Activated gamma-delta T cell treated with anti-CD3 and anti-CD28 coated beads, Interleukin-2, amount 50 U/mL, for 16 hours (primary cell): ENCODE results near the gene SUGP1.

Experiments used
- DNase-seq: peaks from one replicate; pipeline ENCODE4 v3.0.0-alpha.2; 2020; ENCODE audit warnings: low read depth

Gene SUGP1

GRCh38 chr19:19303411-19303810 is 16.9 kb downstream of the SUGP1 start:
- DNase-seq: no peak

DNA sequence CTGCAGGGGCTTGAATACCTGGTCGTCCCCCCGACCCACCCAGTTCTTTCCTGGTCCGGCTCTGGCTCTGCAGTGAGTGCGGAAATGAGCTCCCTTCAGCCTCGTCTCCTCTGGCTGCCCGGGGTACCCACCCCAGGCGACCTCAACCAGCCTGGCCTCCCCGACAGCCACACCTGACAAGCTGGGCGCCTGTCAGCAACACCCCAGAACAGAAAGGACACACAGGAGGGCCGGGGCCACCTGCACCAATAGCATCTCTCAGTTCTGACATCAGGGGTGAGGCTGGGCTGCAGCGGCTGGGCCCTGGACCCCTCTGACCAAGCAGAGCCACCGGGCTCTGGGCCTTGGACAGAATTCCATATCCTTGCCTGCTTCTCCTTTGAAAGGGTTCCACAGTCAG is 19.7 kb downstream of the SUGP1 start:
- DNase-seq: no peak

DNA sequence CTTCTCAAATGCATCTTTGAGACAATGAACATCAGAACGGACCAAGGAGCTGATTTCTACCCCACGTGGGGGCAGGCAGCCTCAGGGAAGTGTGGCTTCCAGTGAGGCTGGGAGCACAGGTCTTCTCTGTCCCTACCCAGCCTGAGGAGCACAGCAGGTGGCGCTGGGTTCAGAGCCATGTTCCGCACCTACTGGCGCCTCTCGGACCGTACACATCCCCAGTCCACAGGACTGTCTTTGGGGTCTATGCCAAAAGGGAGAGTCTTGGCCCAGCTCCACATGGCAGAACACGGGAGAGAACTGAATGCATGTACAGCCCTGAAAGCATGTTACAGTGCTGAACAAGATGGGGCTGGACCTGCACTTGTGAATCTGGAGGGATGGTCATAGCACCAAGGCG is 22.6 kb downstream of the SUGP1 start:
- DNase-seq: no peak

DNA sequence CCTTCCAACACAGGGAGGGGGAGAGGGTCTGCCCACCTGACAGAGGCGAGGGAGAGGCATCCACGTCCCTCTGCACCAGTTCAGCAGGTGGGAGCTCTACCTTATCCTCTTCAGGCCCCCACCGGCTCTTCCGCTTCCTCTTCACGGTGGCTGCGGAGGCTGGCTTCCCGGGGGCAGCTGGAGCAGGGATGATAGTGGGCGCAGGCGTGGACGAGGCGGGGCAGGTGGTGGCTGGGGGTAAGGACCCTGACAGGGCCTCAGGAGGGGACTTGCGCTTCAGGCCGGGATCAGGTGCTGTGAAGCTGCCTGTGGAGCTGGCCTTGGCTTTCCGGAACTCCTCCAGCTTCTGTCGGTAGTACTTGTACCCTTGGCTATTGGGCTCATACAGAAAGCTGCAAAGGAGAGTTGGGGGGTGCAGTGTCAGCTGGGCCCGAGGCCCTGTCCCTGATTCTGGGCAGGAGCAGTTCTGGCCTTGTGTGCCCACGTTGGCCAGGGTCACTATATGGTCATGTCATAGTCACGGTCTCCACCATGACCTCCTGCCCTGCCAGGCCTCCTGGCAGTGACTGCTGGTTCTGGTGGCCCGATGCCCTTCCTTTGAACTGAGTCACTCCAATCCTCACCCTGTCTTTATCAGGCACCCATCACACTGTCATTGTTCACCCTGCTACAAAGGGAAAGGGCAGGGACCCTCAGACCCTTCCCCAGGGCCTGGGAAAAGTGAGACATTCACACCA is 23.2 kb downstream of the SUGP1 start:
- no peak for DNase-seq

GRCh38 chr19:19294914-19295313 is 25.4 kb downstream of the SUGP1 start:
- no peak for DNase-seq

DNA sequence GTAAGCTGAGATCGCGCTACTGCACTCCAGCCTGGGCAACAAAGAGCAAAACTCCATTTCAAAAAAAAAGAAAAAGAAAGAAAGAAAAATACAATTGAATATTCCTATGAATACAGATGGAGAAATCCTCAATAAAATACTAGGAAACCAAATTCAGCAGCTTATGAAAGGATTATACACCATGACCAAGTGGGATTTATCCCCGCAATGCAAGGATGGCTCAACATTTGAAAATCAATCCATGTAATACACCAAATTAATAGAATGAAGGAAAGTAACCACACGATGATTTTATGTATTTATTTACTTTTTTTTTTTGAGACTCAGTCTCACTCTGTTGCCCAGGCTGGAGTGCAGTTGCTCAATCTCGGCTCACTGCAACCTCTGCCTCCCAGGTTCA is 27.7 kb downstream of the SUGP1 start:
- no peak for DNase-seq

GRCh38 chr19:19285686-19286085 is 34.6 kb downstream of the SUGP1 start:
- no peak for DNase-seq

- no peak for DNase-seq
Observed at GRCh38 chr19:19280561-19280960, 39.7 kb downstream of the SUGP1 start.

GRCh38 chr19:19279853-19280252 is 40.5 kb downstream of the SUGP1 start:
- no peak for DNase-seq

GRCh38 chr19:19279062-19279612 is 41.2 kb downstream of the SUGP1 start:
- no peak for DNase-seq

GRCh38 chr19:19278315-19278714 is 42.0 kb downstream of the SUGP1 start:
- no peak for DNase-seq

- no peak for DNase-seq
Observed at GRCh38 chr19:19276851-19277250, 43.5 kb downstream of the SUGP1 start.

GRCh38 chr19:19276386-19276785 is 43.9 kb downstream of the SUGP1 start:
- DNase-seq: no peak

- DNase-seq: no peak
Observed at GRCh38 chr19:19274716-19275565, 45.4 kb downstream of the SUGP1 start.

GRCh38 chr19:19274146-19274545 is 46.2 kb downstream of the SUGP1 start:
- no peak for DNase-seq

DNA sequence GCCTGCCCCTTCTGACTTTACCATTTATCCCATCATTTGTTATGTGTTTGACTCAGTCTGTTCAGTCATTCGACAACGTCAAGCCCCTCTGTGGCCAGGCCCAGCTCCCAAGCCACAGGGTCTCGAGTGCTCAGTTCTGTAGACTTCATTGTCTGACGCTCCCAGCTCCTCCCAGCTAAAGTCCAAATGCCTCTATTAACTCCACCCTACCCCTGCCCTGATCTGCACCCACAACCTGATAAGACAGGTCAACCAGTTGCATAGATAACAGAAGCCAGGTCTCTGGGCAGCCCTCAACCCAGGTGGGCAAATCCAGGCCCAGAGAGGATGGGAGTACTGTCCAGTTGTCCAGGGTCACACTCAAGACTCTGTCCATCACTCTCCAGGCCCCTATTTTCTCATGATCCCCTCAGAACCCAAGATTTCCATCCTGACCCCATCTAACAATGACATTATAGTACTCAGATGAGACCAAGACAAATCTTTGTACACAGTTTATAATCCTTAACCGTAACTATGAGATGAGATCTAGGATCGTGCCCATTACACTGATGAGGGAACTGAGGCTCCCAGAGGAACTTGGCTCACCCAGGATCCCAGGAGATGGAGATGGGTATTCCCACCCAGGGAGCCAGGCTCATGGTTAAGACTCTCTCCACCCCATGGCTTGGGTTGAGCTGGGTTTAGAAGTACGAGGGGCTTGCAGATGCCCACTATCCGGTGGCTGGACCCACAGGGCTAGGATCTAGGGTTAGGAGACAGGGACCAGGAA is 48.3 kb downstream of the SUGP1 start:
- no peak for DNase-seq

- no peak for DNase-seq
Observed at GRCh38 chr19:19270749-19271571, 49.3 kb downstream of the SUGP1 start.

DNA sequence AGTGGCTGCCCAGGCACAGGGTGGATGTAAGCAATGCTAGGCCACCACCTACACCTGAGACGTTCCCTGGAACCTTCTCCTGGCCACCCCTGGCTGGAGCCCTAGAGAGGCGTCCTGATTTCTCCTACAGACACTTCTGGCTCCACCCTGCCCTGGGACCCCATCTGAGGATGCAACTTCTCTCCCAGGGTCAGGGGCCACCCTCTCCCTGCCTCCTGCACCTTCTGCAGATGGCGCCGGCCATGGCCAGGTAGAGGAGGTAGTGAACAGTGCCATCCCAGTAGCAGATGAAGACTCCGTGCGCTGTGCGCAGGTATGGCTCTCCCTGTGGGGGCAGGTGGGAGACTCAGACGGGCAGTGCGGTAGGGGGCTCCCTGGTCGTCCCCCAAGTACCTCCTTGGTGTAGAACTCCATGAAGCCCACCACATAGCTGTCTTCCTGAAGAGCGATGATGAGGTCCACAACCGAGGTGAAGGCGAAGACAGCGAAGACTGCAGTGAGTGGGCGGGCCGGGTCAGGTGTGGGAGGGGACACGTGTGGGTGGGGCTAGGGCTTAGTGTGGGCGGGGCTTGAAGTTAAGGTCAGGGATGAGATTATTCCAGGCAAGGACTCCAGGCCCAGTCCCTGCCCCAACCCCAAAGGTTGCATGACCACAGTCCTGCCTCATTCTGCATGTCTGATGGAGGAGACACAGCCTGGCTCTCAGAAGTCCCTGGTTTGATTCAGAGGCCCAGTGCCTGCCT is 50.2 kb downstream of the SUGP1 start:
- no peak for DNase-seq

DNA sequence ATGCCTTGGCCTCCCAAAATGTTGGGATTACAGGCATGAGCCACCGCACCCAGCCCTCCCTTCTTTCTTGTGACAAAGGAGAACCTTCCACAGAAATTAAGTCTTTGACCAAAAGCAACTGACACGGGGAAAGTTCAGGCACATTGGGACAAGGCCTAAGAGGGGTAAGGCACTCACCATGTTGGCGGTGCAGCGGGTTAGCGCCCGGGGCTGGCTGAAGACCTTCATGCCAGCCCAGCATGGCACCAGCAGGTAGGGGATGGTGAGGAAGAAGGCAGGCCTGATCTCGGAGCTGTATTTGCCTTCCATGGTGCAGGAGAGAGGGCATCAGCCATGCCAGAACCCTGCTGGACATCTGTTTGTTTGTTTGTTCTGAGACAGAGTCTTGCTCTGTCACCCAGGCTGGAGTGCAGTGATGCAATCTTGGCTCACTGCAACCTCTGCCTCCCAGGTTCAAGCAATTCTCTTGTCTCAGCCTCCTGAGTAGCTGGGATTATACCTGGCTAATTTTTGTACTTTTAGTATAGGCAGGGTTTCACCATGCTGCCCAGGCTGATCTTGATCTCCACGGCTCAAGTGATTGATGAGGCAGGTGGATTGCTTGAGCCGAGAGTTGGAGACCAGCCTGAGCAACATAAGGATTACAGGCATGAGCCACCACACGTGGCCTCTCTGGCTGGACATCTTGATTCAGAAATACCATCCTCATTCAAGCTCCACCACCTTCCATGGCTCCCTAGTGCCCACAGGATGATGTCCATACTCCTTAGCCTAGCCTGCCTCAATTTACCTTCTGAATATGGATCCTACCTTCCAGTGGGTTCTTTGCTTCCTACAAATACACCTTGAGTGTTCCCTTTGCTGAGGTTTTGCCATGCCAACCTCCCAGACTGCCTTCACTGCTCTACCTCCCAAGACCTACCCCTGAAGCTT is 51.6 kb downstream of the SUGP1 start:
- no peak for DNase-seq

- DNase-seq: no peak
Observed at GRCh38 chr19:19267305-19267704, 53.0 kb downstream of the SUGP1 start.
